D721Med (cell line): ENCODE data around the gene PDZRN3.

ENCODE experiments used
- DNase-seq: peaks from one replicate; pipeline ENCODE4 v3.0.0; 2011; ENCODE audit warnings: low spot score; ENCODE audit not compliant: insufficient read length
- FAIRE-seq: peaks from 2 replicates; lab custom pipeline; 2011; peaks lifted over from hg19 to GRCh38; lab: Jason Lieb, UNC
- CTCF ChIP-seq: IDR thresholded peaks from 2 replicates; pipeline ENCODE4 v1.5.1; 2012; ENCODE audit warnings: mild to moderate bottlenecking, control low read depth; ENCODE audit not compliant: insufficient read depth; ENCODE audit errors: missing control alignments

Gene PDZRN3

GRCh38 chr3:73552700-73553099 lies 72.0 kb downstream of the PDZRN3 start:
- FAIRE-seq, result no peak
- no peak for TF ChIP-seq CTCF
- no peak for DNase-seq

DNA sequence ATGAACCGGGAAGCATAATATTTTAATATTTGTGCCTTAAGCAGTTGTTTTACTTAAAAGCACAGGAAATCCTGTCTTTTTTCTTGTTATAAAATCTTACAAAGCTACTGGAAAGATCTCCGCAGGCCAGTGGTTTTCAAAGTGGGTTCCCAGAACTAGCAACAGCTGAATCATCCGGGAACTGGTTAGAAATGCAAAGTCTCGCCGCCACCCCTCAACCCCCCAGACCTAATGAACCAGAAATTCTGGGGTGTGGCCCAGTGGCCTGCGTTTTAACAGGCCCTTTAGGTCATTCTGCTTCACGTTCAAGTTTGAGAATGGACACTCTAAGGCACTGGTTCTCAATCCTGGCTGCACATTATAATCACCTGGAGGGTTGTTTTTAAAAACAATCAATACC lies 74.7 kb downstream of the PDZRN3 start:
- no peak for FAIRE-seq
- TF ChIP-seq CTCF, result no peak

GRCh38 chr3:73549051-73549600 lies 75.6 kb downstream of the PDZRN3 start:
- DNase-seq (no peak), FAIRE-seq (no peak)
- TF ChIP-seq CTCF, result no peak

More for the DNA sequence above, 74.7 kb downstream of the PDZRN3 start:
- DNase-seq, result no peak

- FAIRE-seq (no peak), DNase-seq (no peak)
- TF ChIP-seq CTCF, result no peak
Measured at GRCh38 chr3:73548436-73548835, 76.3 kb downstream of the PDZRN3 start.

DNA sequence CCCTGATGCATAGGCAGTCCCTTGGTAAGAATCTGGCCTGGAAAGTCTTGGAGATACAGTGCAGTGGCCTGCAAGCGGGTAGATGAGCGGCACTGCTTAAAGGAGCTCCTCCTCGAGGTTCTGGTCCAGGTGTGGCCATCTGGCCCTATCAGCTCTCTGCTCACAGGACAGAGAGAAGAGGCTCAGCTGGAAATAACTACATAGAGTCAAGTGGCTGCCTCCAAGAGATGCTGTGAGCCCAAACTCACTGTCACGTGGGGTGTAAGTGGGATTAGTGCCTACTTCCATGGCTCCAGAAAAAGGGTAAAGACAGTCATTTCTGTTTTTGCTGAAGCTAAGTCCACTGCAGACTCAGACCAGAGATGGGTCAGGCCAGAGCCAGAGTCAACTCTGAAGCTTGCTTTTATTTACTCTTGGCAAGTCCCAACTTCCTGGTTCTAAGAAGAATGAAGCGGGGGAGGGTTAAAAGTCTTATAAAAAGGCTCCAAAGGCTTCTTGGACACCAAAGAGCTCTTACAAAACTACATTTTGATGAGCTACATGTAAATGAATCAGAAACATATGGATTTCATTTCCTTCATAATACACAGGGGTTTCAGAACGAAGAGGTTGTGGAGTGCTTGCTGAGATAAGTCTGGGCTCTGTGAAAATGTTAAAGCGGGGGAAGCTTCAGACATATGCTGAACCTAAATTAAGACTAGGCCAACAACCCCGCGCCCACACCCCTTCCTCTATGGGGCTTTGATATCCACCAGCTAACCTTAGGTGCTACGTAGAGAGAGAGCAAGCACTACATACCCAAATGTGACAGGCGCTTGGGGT lies 77.1 kb downstream of the PDZRN3 start:
- no peak for FAIRE-seq
- TF ChIP-seq CTCF, result no peak
- no peak for DNase-seq

GRCh38 chr3:73546961-73547360 lies 77.8 kb downstream of the PDZRN3 start:
- FAIRE-seq (no peak), DNase-seq (no peak)
- no peak for TF ChIP-seq CTCF

GRCh38 chr3:73543412-73543811 lies 81.3 kb downstream of the PDZRN3 start:
- no peak for FAIRE-seq
- no peak for TF ChIP-seq CTCF

More at GRCh38 chr3:73543412-73543811, 81.3 kb downstream of the PDZRN3 start:
- DNase-seq, result no peak
